Activated CD4-positive, alpha-beta T cell treated with anti-CD3 and anti-CD28 coated beads for 1 hour (primary cell): ENCODE data around the gene NUP43.
"Not testable (repeated sequence)": the region's sequence is repeated elsewhere in the genome, so short reads cannot be mapped to it uniquely, and the experiment has no call there.

ENCODE experiments used
- DNase-seq: peaks from one replicate; pipeline ENCODE4 v3.0.0-alpha.2; 2020

NUP43 gene

GRCh38 chr6:149683256-149683859 is 63.0 kb downstream of the NUP43 start:
- no peak for DNase-seq

DNA sequence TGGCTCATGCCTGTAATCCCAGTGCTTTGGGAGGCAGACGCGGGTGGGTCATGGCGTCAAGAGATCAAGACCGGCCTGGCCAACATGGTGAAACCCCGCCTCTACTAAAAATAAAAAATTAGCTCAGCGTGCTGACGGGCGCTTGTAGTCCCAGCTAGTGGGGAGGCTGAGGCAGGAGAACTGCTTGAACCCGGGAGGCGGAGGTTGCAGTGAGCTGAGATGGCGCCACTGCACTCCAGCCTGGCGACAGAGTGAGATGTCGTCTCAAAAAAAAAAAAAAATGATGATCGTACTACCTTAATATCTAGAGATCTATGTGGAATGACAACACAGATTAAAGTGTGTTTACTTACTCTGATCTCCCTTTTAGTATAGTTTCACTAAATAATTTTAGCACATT is 64.5 kb downstream of the NUP43 start:
- DNase-seq = not testable (repeated sequence)

DNA sequence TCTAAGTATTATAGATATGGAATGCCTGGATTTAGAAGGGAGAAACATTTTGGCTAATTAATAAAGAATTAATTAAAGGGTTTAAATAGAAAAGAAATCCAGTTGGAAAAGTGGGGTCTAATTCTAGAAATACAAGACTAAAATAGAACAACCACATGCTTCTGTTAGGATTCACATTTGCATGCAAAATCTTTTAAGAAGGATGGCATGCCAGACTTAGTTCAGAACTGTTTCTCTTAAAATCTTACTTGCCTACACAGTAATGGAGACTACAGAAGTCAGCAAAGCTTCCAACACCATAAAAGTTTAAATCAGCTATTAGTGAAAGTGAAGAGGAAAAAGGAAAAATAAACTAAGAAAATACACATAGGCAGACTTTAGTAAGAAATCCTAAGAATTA is 65.1 kb downstream of the NUP43 start:
- DNase-seq = no peak

- DNase-seq = no peak
Measured at GRCh38 chr6:149680503-149680902, 65.8 kb downstream of the NUP43 start.
